GM18873 (cell line): ENCODE results near the gene SECTM1.

Experiments used
- ATAC-seq: cut with Tn5 transposase; IDR thresholded peaks from one replicate; pipeline ENCODE4 v1.9.1; 2021; ENCODE audit warnings: mild to moderate bottlenecking, moderate library complexity, moderate number of reproducible peaks; ENCODE audit not compliant: unreplicated experiment, low FRiP score

SECTM1 gene

GRCh38 chr17:82317394-82318168 is 16.0 kb downstream of the SECTM1 start, which contains the start of gene CD7:
Gene CD7 (minus strand): TSS chr17:82317608. CDS start chr17:82317495, 113 bp downstream.
- ATAC-seq, result no peak

GRCh38 chr17:82316651-82317393 is 16.7 kb downstream of the SECTM1 start:
- ATAC-seq, result no peak

GRCh38 chr17:82315703-82316358 is 17.7 kb downstream of the SECTM1 start:
- no peak for ATAC-seq

- ATAC-seq, result no peak
Observed at GRCh38 chr17:82314727-82315605, 18.6 kb downstream of the SECTM1 start.

- ATAC-seq, result no peak
Observed at GRCh38 chr17:82314012-82314726, 19.4 kb downstream of the SECTM1 start.

- ATAC-seq, result no peak
Observed at GRCh38 chr17:82313195-82314011, 20.2 kb downstream of the SECTM1 start.

- ATAC-seq, result no peak
Observed at GRCh38 chr17:82311971-82312370, 21.6 kb downstream of the SECTM1 start.

- no peak for ATAC-seq
Observed at GRCh38 chr17:82310877-82311276, 22.7 kb downstream of the SECTM1 start.

- ATAC-seq, result no peak
Observed at GRCh38 chr17:82309656-82310570, 23.7 kb downstream of the SECTM1 start.

GRCh38 chr17:82305727-82306300 is 27.8 kb downstream of the SECTM1 start:
- no peak for ATAC-seq

- ATAC-seq, result no peak
Observed at GRCh38 chr17:82304826-82305726, 28.5 kb downstream of the SECTM1 start.

- no peak for ATAC-seq
Observed at GRCh38 chr17:82303944-82304808, 29.4 kb downstream of the SECTM1 start.

- ATAC-seq, result no peak
Observed at GRCh38 chr17:82302991-82303943, 30.3 kb downstream of the SECTM1 start.

GRCh38 chr17:82302568-82302963 is 31.0 kb downstream of the SECTM1 start:
- no peak for ATAC-seq
